RWPE1 (cell line): ENCODE results near the gene SEPTIN2.
"Not testable (repeated sequence)": the region's sequence is repeated elsewhere in the genome, so short reads cannot be mapped to it uniquely, and the experiment has no call there.

Experiments used
- CTCF ChIA-PET: fragments of 350-600 bp; sonication (Branson Sonifier 250); formaldehyde crosslinking; extraction: SDS; loops from one replicate; lab custom pipeline; 2021; lab: Yijun Ruan, JAX
- POLR2A ChIA-PET: fragments of 400-600 bp; formaldehyde crosslinking; extraction: SDS; loops from one replicate; lab custom pipeline; 2020; ENCODE audit warnings: antibody characterized with exemption; ENCODE audit not compliant: low non-redundant PET; lab: Yijun Ruan, JAX
- DNase-seq: peaks from one replicate; pipeline ENCODE4 v3.0.0; 2012; ENCODE audit warnings: low spot score
- H3K27ac ChIP-seq: fragments of 450-650 bp; 2 replicates; pipeline ENCODE4 v1.5.1; 2017
- TF ChIP-seq, protein P1 (sequence below): fragments of 450-650 bp; conservative IDR thresholded peaks from 2 replicates; pipeline ENCODE4 v1.5.1; 2017; ENCODE audit warnings: low read depth, mild to moderate bottlenecking

Gene SEPTIN2

DNA sequence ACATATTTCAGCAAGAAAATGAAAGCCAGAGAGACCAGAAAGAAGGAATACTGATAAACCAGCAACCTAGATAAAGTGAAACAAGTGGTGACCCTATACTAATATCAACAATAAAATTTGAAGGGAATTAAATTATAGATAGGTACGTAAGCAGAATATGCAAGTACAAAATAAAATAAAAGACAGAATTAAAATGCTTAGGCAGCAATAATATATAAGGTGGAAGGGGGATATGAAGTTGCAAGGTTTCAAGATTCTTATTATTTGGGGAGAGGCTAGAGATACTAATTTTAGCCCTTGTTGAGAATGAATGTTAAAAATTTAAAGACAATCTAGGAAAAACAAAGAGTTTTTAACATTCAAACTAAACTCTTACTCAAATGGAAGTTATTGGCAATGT lies 39.8 kb upstream of the SEPTIN2 start:
- ChIA-PET POLR2A (no interaction called here), CTCF (no interaction called here)
- TF ChIP-seq, protein P1, sequence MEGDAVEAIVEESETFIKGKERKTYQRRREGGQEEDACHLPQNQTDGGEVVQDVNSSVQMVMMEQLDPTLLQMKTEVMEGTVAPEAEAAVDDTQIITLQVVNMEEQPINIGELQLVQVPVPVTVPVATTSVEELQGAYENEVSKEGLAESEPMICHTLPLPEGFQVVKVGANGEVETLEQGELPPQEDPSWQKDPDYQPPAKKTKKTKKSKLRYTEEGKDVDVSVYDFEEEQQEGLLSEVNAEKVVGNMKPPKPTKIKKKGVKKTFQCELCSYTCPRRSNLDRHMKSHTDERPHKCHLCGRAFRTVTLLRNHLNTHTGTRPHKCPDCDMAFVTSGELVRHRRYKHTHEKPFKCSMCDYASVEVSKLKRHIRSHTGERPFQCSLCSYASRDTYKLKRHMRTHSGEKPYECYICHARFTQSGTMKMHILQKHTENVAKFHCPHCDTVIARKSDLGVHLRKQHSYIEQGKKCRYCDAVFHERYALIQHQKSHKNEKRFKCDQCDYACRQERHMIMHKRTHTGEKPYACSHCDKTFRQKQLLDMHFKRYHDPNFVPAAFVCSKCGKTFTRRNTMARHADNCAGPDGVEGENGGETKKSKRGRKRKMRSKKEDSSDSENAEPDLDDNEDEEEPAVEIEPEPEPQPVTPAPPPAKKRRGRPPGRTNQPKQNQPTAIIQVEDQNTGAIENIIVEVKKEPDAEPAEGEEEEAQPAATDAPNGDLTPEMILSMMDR: no peak
- H3K27ac ChIP-seq: no peak overlapping the region
- no peak for DNase-seq

DNA sequence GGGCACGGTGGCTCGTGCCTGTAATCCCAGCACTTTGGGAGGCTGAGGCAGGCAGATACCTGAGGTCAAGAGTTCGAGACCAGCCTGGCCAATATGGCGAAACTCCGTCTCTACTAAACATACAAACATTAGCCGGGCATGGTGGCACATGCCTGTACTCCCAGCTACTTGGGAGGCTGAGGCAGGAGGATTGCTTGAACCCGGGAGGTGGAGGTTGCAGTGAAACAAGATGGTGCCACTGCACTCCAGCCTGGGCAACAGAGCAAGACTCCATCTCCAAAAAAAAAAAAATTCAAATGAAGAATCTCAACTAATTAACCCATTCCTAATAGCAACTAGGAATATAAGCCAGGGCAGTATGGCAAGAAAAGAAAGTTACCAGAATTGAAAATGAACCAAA lies 37.4 kb upstream of the SEPTIN2 start:
- H3K27ac ChIP-seq, POLR2A ChIA-PET, DNase-seq: not testable (repeated sequence)
- CTCF ChIA-PET: interaction anchor here (0.9 kb wide), 1 partner anchor 120 kb away, joined by 5 read pairs; no protein-coding TSS in a partner anchor

DNA sequence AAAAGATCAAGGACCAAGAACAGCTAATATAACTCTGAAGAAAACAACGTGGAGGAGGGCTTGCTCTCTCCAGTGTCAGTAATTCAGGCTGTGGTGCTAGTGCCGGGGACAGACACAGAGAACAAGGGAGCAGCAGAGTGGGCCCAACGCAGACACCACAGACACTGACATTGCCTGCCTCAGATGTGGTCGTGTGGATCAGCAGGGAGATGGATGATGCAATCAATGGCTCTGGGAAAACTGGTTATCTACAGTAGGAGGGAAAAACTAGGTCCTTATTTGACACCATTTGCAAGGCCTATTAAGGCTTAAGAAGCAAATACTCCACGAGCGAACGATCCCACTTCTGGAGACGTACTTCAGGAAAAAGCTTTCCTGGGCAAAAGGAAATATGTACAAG lies 36.3 kb upstream of the SEPTIN2 start:
- ChIA-PET CTCF (interaction anchor here (0.7 kb wide), 1 partner anchor 428 kb away, joined by 3 read pairs; no protein-coding TSS in a partner anchor), POLR2A (interaction anchor here (0.6 kb wide), 1 partner anchor 90 kb away, joined by 3 read pairs; no protein-coding TSS in a partner anchor)
- DNase-seq: no peak
- peak overlapping the region; percentile 45 for H3K27ac ChIP-seq
- TF ChIP-seq, protein P1: no peak

DNA sequence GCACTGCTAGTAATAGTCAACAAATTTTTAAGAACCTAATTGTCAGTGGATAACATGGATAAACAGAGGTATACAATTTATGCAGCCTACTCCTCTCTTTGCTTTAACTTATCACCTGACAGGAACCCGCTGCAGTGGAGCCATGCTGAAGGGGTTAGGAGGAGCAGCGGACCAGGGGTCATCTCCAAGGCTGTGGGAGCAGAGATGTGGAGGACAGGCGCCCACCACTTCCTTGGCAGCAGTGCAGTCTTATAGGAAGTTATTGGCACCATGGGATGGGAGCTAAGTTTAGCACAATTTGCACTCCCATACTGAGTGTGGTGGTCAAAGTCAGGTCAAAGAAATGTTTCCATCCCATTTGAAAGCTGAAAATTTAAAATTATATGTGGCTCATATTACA lies 35.9 kb upstream of the SEPTIN2 start:
- peak overlapping the region; percentile 45; the same call in 1 of the 2 replicates for H3K27ac ChIP-seq
- TF ChIP-seq, protein P1: no peak
- POLR2A ChIA-PET: interaction anchor here (0.6 kb wide), 1 partner anchor 90 kb away, joined by 3 read pairs; no protein-coding TSS in a partner anchor
- DNase-seq: no peak
- CTCF ChIA-PET: interaction anchor here (0.7 kb wide), 1 partner anchor 429 kb away, joined by 3 read pairs; no protein-coding TSS in a partner anchor

DNA sequence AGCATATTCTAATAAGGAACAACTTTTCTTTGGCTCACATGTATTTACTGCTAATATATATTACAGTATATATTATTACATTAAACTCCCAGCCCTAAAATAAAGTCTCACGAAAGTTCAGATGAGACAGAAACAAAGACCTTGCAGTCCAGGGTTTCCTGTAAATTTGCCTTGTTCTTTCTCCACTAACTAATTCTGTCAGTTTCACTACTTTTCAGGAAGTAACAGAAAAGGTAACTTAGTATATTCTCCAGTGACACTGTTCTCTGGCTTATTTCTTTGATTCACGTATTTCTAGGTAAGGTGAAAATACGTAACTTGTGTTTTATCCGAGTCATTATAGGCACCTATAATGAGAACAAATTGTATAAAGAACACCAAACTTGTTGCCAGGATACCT lies 35.4 kb upstream of the SEPTIN2 start:
- POLR2A ChIA-PET: no interaction called here
- H3K27ac ChIP-seq: no peak overlapping the region
- no peak for DNase-seq
- CTCF ChIA-PET: no interaction called here
- TF ChIP-seq, protein P1: no peak

DNA sequence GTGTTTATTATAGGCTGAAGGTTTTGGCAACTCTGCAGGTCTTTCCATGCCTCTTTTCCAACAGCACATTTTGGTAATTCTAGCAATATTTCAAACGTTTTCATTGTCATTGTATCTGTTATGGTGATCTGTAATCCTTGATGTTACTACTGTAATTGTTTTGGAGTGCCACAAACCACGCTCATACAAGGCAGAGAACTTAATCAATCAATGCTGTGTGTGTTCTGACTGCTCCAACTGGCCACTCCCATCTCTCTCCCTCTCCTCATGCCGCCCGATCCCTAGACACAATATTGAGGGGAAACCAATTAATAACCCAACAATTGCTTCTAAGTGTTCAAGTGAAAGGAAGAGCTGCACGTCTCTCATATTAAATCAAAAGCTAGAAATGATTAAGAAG lies 33.2 kb upstream of the SEPTIN2 start:
- H3K27ac ChIP-seq: no peak overlapping the region
- DNase-seq: no peak
- CTCF ChIA-PET: interaction anchor here (0.7 to 0.9 kb wide), 2 partner anchors 20 to 570 kb away, joined by 3 to 4 read pairs; no protein-coding TSS in a partner anchor
- TF ChIP-seq, protein P1: no peak
- POLR2A ChIA-PET: no interaction called here

DNA sequence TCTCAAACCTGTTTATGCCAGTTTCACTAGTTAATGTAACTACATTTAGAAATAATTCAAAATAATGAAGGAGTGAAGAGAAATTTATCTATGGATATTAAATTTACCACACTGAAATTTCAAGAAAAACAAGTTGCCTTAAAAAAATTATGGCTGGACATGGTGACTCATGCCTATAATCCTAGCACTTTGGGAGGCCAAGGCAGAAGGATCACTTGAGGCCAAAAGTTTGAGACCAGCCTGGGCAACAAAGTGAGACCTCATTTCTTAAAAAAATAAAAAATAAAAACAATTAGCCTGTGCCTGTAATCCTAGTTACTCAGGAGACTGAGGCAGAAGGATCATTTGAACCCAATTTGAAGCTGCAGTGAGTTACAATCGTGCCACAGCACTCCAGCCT lies 30.1 kb upstream of the SEPTIN2 start:
- TF ChIP-seq, protein P1: no peak
- ChIA-PET POLR2A (no interaction called here), CTCF (no interaction called here)
- DNase-seq: no peak
- no peak overlapping the region for H3K27ac ChIP-seq
